ENCODE results near the gene CHPF2.

DNA sequence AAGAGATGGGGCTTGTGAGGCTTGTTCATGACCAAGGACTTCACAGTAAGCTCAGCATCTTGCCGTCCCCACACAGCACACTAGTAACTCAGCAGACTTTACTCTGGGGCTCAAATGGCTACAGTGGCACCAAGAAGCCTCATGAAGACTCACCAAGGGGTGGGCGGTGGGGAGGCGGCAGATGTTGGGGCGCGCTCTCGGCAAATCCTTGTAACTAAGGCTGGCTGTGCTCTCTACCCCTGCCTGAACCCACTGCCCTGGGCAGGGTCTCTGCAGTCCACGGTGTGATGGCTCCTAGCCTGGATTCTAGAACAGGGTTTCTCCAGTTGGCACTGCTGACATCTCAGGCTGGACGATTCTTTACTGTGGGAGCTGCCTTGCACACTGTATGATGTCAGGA lies 28.6 kb downstream of the CHPF2 start:
- TF ChIP-seq, protein P1, sequence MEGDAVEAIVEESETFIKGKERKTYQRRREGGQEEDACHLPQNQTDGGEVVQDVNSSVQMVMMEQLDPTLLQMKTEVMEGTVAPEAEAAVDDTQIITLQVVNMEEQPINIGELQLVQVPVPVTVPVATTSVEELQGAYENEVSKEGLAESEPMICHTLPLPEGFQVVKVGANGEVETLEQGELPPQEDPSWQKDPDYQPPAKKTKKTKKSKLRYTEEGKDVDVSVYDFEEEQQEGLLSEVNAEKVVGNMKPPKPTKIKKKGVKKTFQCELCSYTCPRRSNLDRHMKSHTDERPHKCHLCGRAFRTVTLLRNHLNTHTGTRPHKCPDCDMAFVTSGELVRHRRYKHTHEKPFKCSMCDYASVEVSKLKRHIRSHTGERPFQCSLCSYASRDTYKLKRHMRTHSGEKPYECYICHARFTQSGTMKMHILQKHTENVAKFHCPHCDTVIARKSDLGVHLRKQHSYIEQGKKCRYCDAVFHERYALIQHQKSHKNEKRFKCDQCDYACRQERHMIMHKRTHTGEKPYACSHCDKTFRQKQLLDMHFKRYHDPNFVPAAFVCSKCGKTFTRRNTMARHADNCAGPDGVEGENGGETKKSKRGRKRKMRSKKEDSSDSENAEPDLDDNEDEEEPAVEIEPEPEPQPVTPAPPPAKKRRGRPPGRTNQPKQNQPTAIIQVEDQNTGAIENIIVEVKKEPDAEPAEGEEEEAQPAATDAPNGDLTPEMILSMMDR (IDR thresholded peaks at IDR 0.05): no peak
- TF ChIP-seq POLR2AphosphoS5 (IDR thresholded peaks at IDR 0.05): no peak

All from breast epithelium (tissue), 3 donors.